HCT116 (cell line): ENCODE data around the gene PADI3. TPM values are rescaled to one million over a fixed set of nuclear protein-coding genes. Genes with fewer than 3 reads are reported as not detected.
A peak's percentile ranks its signal among the peaks of the same experiment; 100 is the strongest.

Source experiments
- ATAC-seq: fragments of 200-7000 bp; cut with Tn5 transposase; 2 replicates; pipeline ENCODE4 v1.9.1; 2020; ENCODE audit warnings: mild to moderate bottlenecking, moderate library complexity
- BruUV-seq: library from RNA; stranded (reverse); fragments of 400-500 nt; replicated peaks from 2 replicates; lab custom pipeline; 2021; lab: Mats Ljungman, UMichigan
- CTCF ChIA-PET: fragments of 300-600 bp; sonication (Branson Sonifier 250); formaldehyde crosslinking; loops from one replicate; lab custom pipeline; 2021; ENCODE audit warnings: antibody characterized with exemption; lab: Charles Lee
- POLR2A ChIA-PET: fragments of 300-600, 350-600 bp; sonication (Branson Sonifier 250); formaldehyde crosslinking; loops from one replicate; lab custom pipeline; 2021; ENCODE audit warnings: antibody characterized with exemption; lab: Charles Lee
- RAD21 ChIA-PET, 2 experiments: fragments of 300-600 bp; sonication (Branson Sonifier 250); formaldehyde crosslinking; loops; one replicate each; lab custom pipeline; 2023; ENCODE audit warnings: low total read pairs in 2 of 2; ENCODE audit not compliant: uncharacterized antibody in 2 of 2, unreplicated experiment in 2 of 2, low non-redundant PET in 1 of 2; lab: Charles Lee
- DNase-seq: peaks from one replicate; pipeline ENCODE4 v3.0.0-alpha.2; 2010; ENCODE audit warnings: low read depth, low spot score
- H2AFZ ChIP-seq: fragments of 200-600 bp; shearing (Covaris generic), sonication (generic); 2 replicates; pipeline ENCODE4 v1.6.1; 2017; ENCODE audit warnings: low read depth, mixed run types, mixed read lengths, antibody characterized with exemption, low read length; ENCODE audit not compliant: poor library complexity, severe bottlenecking
- H3K27ac ChIP-seq: 2 replicates; pipeline ENCODE4 v1.5.1; 2012; ENCODE audit warnings: low read depth, low read length
- H3K27me3 ChIP-seq: fragments of 200-600 bp; sonication (generic); 2 replicates; pipeline ENCODE4 v1.6.1; 2016; ENCODE audit warnings: mixed run types, low read length, mixed read lengths; ENCODE audit not compliant: insufficient read depth
- H3K36me3 ChIP-seq, 2 experiments: fragments of 200-500 bp in 1 of 2; fragments of 200-600 bp in 1 of 2; sonication (Bioruptor generic) in 1 of 2; sonication (generic) in 1 of 2; 2 replicates each; pipeline versions ENCODE4 v1.5.1 to v1.6.1; 2014 to 2016; ENCODE audit warnings: low read length in 2 of 2, inconsistent platforms in 1 of 2, mixed read lengths in 1 of 2, mixed run types in 1 of 2; ENCODE audit not compliant: insufficient read depth in 2 of 2, control insufficient read depth in 1 of 2
- H3K4me1 ChIP-seq, 2 experiments: fragments of 200-600 bp in 1 of 2; sonication (generic) in 1 of 2; 2 replicates each; pipeline versions ENCODE4 v1.5.1 to v1.6.1; 2012 to 2017; ENCODE audit warnings: low read length in 2 of 2, inconsistent platforms in 1 of 2, mild to moderate bottlenecking in 1 of 2, mixed read lengths in 1 of 2, mixed run types in 1 of 2, moderate library complexity in 1 of 2; ENCODE audit not compliant: insufficient read depth in 2 of 2, control insufficient read depth in 1 of 2
- H3K4me2 ChIP-seq: fragments of 200-600 bp; sonication (generic); 2 replicates; pipeline ENCODE4 v1.6.1; 2017; ENCODE audit warnings: mixed run types, low read length, mixed read lengths
- H3K4me3 ChIP-seq, 2 experiments: fragments of 200-600 bp in 1 of 2; sonication (generic) in 1 of 2; replicated peaks in 1 of 2; 2 replicates each; pipeline ENCODE4 v1.5.1; 2011 to 2016; ENCODE audit warnings: low read length in 2 of 2, control low read depth in 1 of 2, low read depth in 1 of 2, mild to moderate bottlenecking in 1 of 2, mixed read lengths in 1 of 2, mixed run types in 1 of 2
- H3K79me2 ChIP-seq: fragments of 200-600 bp; sonication (generic); 2 replicates; pipeline ENCODE4 v1.6.1; 2017; ENCODE audit warnings: mild to moderate bottlenecking, mixed run types, low read length, moderate library complexity, mixed read lengths; ENCODE audit not compliant: insufficient read depth
- H3K9ac ChIP-seq: fragments of 200-600 bp; sonication (generic); 2 replicates; pipeline ENCODE4 v1.6.1; 2016; ENCODE audit warnings: low read length, mixed read lengths
- H3K9me2 ChIP-seq: fragments of 200-600 bp; sonication (generic), shearing (Covaris generic); 2 replicates; pipeline ENCODE4 v1.6.1; 2017; ENCODE audit warnings: mixed run types, mild to moderate bottlenecking, moderate library complexity; ENCODE audit not compliant: insufficient read depth
- H3K9me3 ChIP-seq, 2 experiments: fragments of 200-500 bp in 1 of 2; fragments of 200-600 bp in 1 of 2; sonication (Bioruptor generic) in 1 of 2; sonication (generic) in 1 of 2; 2 replicates each; pipeline ENCODE4 v1.6.1; 2014 to 2017; ENCODE audit warnings: low read length in 2 of 2, mixed read lengths in 2 of 2, inconsistent platforms in 1 of 2, low read depth in 1 of 2, mild to moderate bottlenecking in 1 of 2, mixed run types in 1 of 2, moderate library complexity in 1 of 2; ENCODE audit not compliant: control insufficient read depth in 1 of 2, insufficient read depth in 1 of 2
- H4K20me1 ChIP-seq: fragments of 200-600 bp; sonication (generic), shearing (Covaris generic); 2 replicates; pipeline ENCODE4 v1.6.1; 2017; ENCODE audit warnings: mixed run types, mild to moderate bottlenecking, moderate library complexity; ENCODE audit not compliant: insufficient read depth
- CBX3 ChIP-seq: IDR thresholded peaks from 2 replicates; pipeline ENCODE4 v1.6.1; 2012; ENCODE audit warnings: low read depth
- CEBPB ChIP-seq: IDR thresholded peaks from 2 replicates; pipeline ENCODE4 v1.6.1; 2012; ENCODE audit warnings: low read depth
- EZH2phosphoT487 ChIP-seq: fragments of 200-600 bp; IDR thresholded peaks from 2 replicates; pipeline ENCODE4 v1.6.1; 2018; ENCODE audit warnings: antibody characterized with exemption, borderline replicate concordance
- FOSL1 ChIP-seq: IDR thresholded peaks from 2 replicates; pipeline ENCODE4 v1.6.1; 2012; ENCODE audit warnings: low read depth
- POLR2A ChIP-seq: IDR thresholded peaks from 2 replicates; pipeline ENCODE4 v1.7.0; 2011; ENCODE audit warnings: borderline replicate concordance; ENCODE audit not compliant: insufficient read depth, insufficient read length; ENCODE audit errors: extremely low read depth
- RAD21 ChIP-seq: IDR thresholded peaks from 2 replicates; pipeline ENCODE4 v1.6.1; 2012; ENCODE audit warnings: low read depth, mild to moderate bottlenecking
- SIN3A ChIP-seq: IDR thresholded peaks from 2 replicates; pipeline ENCODE4 v1.6.1; 2012; ENCODE audit warnings: low read depth
- SP1 ChIP-seq: IDR thresholded peaks from 2 replicates; pipeline ENCODE4 v1.6.1; 2012; ENCODE audit warnings: low read depth
- TCF7L2 ChIP-seq: IDR thresholded peaks from 2 replicates; pipeline ENCODE4 v1.7.0; 2011; ENCODE audit warnings: borderline replicate concordance, inconsistent platforms; ENCODE audit not compliant: insufficient read depth, insufficient read length; ENCODE audit errors: extremely low read depth
- YY1 ChIP-seq: IDR thresholded peaks from 2 replicates; pipeline ENCODE4 v1.6.1; 2011; ENCODE audit warnings: low read length, low read depth, moderate library complexity, mild to moderate bottlenecking; ENCODE audit not compliant: insufficient replicate concordance; ENCODE audit errors: extremely low read depth
- ZFX ChIP-seq: fragments of 450-650 bp; IDR thresholded peaks from 2 replicates; pipeline ENCODE4 v1.6.1; 2017
- ZNF274 ChIP-seq: fragments of 200-500 bp; sonication (Bioruptor generic); IDR thresholded peaks from 2 replicates; pipeline ENCODE4 v1.6.1; 2014; ENCODE audit warnings: mild to moderate bottlenecking, low read depth, low read length, inconsistent platforms
- intact Hi-C: fragments of 100-400 bp; cut with micrococcal nuclease; formaldehyde crosslinking; loops from 2 replicates; pipeline ENCODE4 v1.10.0; 2022
- total RNA-seq: library from RNA; stranded (reverse); gene quantifications from one replicate; pipeline ENCODE4 v1.2.1, GENCODE V29; 2021; ENCODE audit not compliant: unreplicated experiment
- TF ChIP-seq, protein P1 (sequence below): IDR thresholded peaks from 2 replicates; pipeline ENCODE4 v1.6.1; 2012

Gene PADI3
- total RNA-seq, 1 experiment from 2014 or later, result 0.93 TPM

DNA sequence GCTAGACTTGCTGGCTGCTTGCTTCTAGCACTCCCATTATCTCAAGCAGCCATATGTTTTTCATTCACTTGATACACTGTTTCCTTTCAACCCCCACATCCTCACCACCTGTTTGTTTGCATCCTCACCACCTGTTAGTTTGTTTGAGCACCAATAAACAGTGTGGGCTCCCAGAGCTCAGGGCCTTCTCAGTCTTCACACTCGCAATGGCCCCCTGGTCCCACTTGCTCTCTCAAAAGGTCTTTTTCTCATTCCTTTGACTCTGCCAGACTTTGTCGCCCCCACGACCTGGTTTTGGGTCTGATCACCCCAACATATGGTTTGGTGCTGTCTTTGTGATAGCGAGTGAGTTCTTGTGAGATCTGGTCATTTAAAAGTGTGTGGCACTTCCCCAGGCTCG is 52.9 kb downstream of the PADI3 start:
- DNase-seq, result peak; percentile 21
- POLR2A ChIA-PET, result no interaction called here
- no peak overlapping the region for H3K4me2 ChIP-seq
- no peaks in the 10 kb centered on the region for H3K27me3 ChIP-seq
- ATAC-seq, result no peak
- peaks cover 18 to 20% of the 10 kb centered on the region in 2 experiments; a peak in 2 of 4 replicates for H3K9me3 ChIP-seq
- RAD21 ChIA-PET, result no interaction called here
- CTCF ChIA-PET, result no interaction called here
- H4K20me1 ChIP-seq, result no peaks in the 10 kb centered on the region
- intact Hi-C loops, result no loop called here
- H3K4me3 ChIP-seq, result no peak overlapping the region
- H2AFZ ChIP-seq, result no peak overlapping the region
- no TSS peak for BruUV-seq
- no peaks in the 10 kb centered on the region for H3K36me3 ChIP-seq
- no peaks in the 10 kb centered on the region for H3K4me1 ChIP-seq
- no peaks in the 10 kb centered on the region for H3K9me2 ChIP-seq
- no peaks in the 10 kb centered on the region for H3K79me2 ChIP-seq
- no peak overlapping the region for H3K9ac ChIP-seq
- TF ChIP-seq FOSL1, result no peak
- TF ChIP-seq POLR2A, result no peak
- no peak for TF ChIP-seq YY1
- TF ChIP-seq EZH2phosphoT487, result no peak
- peak; percentile 76; the same call in 1 of the 2 replicates for TF ChIP-seq CBX3
- no peak for TF ChIP-seq TCF7L2
- no peak for TF ChIP-seq ZNF274
- no peak overlapping the region for H3K27ac ChIP-seq

DNA sequence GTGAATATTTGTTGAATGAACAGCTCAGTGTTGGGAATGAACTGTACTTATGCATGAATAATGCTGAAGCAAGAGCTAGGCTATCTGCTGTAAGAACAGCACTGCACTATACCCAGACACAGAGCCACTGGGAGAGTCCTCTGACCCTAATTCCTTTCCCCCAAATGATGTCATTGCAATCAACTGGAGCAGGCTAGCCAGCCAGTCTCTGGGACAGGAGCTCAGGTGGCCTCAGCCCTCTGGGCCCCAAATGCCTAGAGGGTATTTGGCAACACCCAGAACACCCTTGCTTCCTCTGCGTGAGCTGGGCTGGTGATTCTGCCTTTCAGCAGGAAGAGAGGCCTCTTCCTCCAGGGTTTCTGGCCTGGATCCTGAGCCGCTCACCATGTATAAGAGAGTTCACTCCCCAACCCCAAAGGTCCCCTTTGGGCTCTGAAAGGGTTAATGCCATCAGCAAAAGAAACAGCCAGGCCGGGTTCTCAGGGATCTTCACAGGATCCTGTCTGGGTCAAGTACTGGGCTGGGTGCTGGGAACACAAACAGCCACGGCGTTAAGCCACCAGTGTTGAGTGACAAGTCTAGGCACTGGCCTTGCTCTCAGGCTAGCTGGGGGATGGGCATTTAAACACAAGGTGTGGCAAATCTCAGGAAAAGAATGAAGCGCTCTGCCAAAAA is 55.4 kb downstream of the PADI3 start:
- Histone ChIP-seq H3K4me3 (no peak overlapping the region), H2AFZ (no peak overlapping the region), H3K4me2 (no peak overlapping the region), H3K9me3 (peaks cover 18 to 20% of the 10 kb centered on the region in 2 experiments; a peak in 2 of 4 replicates), H3K4me1 (no peaks in the 10 kb centered on the region), H3K79me2 (no peaks in the 10 kb centered on the region), H3K9ac (no peak overlapping the region), H3K36me3 (no peaks in the 10 kb centered on the region), H3K27ac (no peak overlapping the region), H3K27me3 (no peaks in the 10 kb centered on the region), H3K9me2 (no peaks in the 10 kb centered on the region), H4K20me1 (no peaks in the 10 kb centered on the region)
- ChIA-PET RAD21 (no interaction called here), POLR2A (interaction anchor here (1.2 kb wide), 1 partner anchor 8 kb away, joined by 3 read pairs; no protein-coding TSS in a partner anchor), CTCF (no interaction called here)
- intact Hi-C loops, result no loop called here
- ATAC-seq (no peak; the same call in 1 of the 2 replicates), DNase-seq (no peak)
- TF ChIP-seq ZFX, result no peak
- TF ChIP-seq RAD21, result no peak
- no peak for TF ChIP-seq SP1
- TF ChIP-seq EZH2phosphoT487, result no peak
- TF ChIP-seq, protein P1, sequence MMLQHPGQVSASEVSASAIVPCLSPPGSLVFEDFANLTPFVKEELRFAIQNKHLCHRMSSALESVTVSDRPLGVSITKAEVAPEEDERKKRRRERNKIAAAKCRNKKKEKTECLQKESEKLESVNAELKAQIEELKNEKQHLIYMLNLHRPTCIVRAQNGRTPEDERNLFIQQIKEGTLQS, result no peak
- no peak for TF ChIP-seq SIN3A
- no peak for TF ChIP-seq CEBPB
- TF ChIP-seq FOSL1, result no peak
- no peak for TF ChIP-seq YY1
- BruUV-seq, result no TSS peak
